GM19463 (cell line): ENCODE results near the gene FARSA.
"Not testable (repeated sequence)": the region's sequence is repeated elsewhere in the genome, so short reads cannot be mapped to it uniquely, and the experiment has no call there.

Source experiments
- ATAC-seq: cut with Tn5 transposase; IDR thresholded peaks from one replicate; pipeline ENCODE4 v1.9.1; 2021; ENCODE audit warnings: mild to moderate bottlenecking, moderate library complexity; ENCODE audit not compliant: unreplicated experiment

Gene FARSA

DNA sequence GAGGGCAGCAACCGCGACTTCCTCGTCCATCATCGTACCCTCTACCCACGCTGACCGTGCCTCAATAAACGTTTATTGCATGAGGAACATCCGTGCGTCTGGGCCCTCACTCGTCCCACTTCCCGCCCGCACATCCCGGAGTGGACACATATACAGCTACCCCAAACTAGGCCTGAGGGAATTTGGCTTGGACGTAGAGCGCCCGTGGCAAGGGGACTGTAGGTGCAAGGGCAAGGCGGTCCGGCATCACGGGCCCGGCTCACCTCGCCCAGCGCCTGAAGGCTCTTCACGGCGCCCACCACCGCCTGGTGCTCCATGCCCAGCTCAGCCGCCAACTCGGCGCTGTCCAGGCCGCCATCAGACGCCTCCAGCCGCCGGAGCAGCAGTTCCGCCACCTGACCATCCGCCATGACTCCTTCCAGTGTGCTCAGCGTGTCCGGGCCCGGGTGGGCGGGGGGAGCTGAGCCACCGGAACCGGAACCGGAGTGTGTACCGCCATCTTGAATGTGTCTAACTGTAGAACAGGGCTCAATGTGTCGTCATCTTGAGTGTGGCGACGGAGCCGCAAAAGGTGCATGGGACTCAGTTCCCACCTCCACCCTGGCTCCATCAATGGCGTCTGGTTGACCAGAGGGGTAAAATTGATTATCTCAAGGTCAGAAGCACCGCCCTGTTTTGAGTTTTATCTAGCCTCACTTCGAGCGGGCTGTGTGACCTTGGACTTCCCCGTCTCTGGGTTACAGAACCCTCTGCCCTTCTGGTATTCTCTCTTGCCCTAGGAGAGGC lies at the start of gene FARSA:
Gene FARSA (minus strand): TSS at position 425 of the 786 bp plus-strand sequence. CDS start 15 bp downstream, at position 410.
- ATAC-seq: peak; percentile 38

DNA sequence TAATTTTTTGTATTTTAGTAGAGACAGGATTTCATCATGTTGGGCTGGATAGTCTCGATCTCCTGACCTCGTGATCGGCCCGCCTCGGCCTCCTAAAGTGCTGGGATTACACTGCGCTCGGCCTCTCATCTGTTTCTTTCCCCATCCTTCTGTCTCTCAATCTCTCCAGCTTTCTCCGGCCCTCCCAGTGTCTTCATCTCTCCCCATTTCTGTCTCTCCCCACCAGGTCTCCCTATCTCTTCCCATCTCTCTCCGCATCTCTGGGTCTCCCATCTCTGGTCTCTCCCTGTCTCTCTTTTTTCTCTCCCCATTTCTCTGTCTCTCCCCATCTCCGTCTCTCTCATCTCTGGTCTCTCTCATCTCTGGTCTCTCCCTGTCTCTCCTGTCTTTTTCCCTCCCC lies 49.6 kb upstream of the FARSA start:
- no peak for ATAC-seq

DNA sequence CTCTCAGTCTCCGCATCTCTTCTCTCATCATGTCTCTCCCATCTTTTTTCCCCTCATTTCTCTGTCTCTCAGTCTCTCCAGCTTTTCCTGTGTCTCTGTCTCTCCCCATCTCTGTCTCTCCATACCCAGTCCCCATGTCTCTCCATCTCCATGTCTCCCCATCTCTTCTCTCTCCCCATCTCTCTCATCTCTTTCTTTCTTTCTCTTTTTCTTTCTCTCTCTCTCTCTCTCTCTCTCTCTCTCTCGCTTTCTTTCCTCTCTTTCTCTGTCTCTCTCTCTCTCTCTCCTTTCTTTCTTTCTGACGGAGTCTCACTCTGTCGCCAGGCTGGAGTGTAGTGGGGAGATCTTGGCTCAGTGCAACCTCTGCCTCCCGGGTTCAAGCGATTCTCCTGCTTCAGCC lies 49.1 kb upstream of the FARSA start:
- no peak for ATAC-seq

DNA sequence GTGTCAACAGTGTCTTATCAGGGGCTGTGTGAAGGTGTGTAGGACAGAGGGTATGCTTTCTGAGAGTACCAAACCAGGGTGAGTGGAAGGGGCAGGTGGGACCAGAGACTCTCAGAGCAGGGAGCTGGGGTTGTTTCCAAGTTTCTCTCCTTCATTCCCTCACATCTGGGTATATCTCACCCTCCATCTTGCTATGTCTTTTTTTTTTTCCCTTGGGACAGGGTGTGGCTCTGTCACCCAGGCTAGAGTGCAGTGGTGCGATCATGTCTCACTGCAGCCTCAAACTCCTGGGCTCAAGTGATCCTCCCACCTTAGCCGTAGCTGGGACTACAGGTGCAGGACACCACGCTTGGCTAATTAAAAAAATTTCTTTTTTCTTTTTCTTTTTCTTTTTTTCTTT lies 46.5 kb upstream of the FARSA start:
- no peak for ATAC-seq

DNA sequence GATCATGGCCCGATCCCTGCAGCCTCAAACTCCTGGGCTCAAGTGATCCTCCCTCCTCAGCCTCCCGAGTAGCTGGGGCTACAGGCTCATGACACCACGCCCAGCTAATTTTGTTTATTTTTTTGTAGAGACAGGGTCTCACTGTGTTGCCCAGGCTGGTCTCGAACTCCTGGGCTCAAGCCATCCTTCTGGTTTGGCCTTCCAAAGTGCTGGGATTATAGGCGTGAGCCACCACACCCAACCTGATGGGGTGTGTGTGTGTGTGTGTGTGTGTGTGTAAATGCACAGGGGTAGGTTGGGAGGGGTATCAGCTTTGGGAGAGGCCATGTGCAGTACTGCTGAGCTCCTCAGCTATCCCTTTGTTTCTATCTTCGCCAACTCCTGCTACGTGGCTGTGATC lies 42.6 kb upstream of the FARSA start:
- not testable (repeated sequence) for ATAC-seq

DNA sequence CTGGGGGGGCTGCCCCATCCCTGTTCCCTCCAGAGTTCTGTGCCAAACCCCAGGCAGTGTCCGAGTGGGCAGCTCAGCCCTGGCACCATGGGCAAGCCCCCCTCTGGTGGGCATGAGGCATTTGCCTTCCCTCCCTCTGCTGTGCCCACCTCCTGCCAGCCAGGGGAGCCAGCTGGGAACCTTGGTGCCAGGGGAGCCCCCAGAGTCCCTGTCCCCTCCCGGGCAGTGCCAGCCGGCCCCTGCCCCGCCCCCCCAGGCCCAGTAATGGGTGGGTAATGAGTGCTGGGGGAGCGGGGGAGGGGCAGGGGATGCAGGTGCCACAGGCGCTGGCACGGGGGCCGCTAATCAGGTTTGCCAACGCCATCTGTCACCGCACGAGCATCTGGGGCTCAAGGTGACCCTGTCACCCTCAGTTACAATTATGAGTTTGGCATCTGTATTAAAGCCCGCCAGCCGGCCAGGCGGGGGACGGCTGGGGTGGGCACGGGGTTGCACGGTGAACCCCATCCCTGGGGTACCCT lies 41.8 kb upstream of the FARSA start:
- no peak for ATAC-seq

DNA sequence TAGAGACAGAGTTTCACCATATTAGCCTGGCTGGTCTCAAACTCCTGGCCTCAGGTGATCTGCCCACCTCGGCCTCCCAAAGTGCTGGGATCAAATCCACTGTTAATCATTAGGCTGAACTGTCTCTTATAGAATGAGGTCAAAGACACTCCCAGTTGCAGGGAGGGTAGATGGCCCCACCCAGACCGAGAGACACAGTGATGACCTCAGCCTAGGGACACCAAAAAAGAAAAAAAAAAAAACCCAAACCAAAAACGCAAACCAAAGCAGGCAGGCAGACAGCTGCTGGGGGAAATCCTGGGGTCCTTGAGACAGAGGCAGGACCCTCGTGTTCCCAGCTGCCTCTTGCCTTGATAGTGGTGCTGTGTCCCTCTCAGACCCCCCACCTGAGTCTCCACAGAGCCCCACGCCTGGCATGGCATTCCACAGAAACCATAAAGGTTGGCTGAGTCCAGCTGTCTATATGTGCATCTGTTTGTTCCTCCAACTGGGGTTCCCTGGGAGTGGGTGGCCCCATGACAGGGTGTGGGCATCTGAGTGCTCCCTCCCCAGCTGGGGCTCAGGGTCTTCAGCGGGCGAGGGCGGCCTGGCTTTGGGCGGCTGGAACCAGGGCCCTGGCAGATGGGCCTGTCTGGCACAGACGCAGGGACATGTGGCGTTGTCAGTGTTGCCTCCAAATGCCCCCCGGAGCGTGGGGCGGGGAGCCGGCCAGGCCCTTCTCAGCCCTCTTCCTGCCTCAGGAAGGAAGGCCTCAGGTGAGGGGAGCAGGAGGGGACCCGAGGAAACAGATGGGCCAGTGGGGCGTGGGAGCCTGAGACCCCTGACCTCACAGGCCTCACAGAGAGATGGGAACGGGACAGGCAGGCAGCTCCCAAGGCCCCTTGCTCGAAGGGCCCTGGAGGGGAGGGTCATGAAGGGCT lies 41.0 kb upstream of the FARSA start:
- no peak for ATAC-seq

DNA sequence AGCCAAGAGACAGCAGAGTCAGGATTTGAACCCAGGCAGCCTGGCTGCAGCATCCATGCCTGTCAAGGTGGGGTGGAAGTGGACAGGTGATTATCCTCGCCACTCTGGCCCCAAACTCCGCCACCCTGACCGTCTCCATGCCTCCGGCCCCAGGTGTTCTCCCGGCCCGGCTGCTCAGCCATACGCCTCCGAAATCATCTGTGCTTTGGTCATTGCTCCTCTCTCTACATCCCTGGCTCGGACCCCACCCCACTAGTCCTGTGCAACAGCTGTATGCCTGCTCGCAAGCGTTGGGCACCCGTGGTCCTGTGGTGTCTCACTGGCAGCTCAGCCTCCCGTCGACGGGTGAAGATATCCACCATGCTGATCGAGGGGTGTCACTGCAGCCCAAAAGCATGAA lies 39.7 kb upstream of the FARSA start:
- ATAC-seq: no peak

DNA sequence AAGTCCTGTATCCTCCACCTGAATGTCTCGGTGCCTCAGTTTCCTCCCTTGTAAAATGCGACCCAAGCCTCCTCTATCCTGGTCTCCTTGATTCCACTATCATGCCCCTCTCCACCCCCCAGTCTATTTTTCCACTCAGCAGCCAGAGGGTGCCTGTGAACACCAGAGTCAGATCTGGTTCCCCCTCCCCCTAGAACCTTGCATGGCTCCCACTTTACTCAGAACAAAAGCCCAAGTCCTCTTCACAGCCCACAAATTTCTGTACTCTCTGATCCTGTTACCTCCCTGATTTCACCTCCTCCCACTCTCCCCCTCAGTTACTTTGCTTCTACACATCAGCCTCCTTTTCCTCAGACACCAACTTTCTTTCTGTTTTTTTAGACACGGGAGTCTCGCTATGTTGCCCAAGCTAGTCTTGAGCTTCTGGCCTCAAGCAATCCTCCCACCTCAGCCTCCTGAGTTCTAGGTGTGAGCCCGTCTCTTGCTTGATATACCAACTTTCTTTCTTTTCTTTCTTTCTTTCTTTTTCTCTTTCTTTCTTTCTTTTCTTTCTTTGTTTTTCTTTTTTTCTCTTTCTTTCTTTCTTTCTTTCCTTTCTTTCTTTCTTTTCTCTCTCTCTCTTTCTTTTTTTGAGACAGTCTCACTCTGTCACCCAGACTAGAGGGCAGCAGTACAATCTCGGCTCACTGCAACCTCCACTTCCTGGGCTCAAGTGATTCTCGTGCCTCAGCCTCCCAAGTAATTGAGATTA lies 36.7 kb upstream of the FARSA start:
- ATAC-seq: no peak

DNA sequence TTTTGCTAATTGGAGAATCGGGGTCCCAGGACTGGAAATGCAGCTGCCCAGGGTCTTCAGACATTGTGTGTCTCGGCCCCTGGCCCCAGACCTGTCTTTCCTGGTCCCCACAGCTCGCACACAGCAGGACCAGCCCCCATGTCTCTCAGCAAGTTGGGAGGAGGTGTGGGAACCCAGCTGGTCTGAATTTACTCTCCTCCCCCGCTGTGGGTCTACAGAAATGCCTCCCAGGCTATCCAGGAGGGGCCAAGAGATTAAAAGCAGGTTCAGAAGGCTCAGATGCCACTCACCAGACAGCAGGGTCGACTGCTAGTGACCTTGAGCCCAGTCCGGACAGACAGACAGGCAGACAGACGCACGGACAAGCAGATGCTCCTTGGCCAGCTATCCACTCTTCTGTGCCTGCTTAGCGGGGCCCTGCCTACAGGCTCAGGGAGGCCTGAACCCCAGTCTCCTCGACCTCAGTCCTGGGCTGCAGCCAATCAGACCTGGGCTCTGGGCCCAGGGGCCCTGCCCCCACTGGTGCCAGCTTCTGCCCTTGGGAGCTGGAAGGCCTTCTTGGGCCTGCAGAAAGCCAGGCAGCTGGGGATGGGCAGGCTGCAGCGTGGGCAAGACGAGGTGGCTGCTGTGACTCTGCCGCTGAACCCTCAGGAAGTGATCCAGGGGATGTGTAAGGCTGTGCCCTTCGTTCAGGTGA lies 35.9 kb upstream of the FARSA start, which contains the start of gene DAND5:
Gene DAND5 (plus strand): TSS at position 285 of the 697 bp plus-strand sequence. CDS start 85 bp downstream, at position 370.
- ATAC-seq: no peak

DNA sequence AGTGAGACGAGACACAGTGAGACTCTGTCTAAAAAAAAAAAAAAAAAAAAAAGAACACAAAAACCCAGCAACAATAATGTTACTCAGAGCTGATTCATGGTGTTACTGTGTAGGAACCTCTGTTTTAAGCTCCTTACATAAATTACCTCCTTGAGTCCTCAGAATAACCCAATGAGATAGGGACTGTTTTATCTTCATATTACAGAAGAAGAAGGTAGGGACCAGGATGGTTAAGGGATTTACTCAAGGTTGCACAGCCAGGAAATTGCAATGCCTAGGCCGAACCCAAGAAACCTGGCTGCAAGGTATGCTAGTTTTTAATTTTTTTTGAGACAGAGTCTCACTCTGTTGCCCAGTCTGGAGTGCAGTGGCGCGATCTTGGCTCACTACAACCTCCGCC lies 34.4 kb upstream of the FARSA start:
- no peak for ATAC-seq

DNA sequence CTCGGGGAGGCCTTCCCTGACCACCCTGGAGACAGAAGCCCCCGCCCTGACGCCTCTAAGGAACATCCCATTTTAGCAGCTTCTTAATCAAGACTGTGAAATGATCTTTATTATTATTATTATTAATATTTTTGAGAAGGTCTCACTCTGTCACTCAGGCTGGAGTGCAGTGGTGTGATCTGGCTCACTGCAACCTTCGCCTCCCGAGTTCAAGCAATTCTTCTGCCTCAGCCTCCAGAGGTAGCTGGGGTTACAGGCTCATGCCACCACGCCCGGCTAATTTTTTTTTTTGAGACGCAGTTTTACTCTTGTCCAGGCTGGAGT lies 32.3 kb upstream of the FARSA start:
- ATAC-seq: no peak

DNA sequence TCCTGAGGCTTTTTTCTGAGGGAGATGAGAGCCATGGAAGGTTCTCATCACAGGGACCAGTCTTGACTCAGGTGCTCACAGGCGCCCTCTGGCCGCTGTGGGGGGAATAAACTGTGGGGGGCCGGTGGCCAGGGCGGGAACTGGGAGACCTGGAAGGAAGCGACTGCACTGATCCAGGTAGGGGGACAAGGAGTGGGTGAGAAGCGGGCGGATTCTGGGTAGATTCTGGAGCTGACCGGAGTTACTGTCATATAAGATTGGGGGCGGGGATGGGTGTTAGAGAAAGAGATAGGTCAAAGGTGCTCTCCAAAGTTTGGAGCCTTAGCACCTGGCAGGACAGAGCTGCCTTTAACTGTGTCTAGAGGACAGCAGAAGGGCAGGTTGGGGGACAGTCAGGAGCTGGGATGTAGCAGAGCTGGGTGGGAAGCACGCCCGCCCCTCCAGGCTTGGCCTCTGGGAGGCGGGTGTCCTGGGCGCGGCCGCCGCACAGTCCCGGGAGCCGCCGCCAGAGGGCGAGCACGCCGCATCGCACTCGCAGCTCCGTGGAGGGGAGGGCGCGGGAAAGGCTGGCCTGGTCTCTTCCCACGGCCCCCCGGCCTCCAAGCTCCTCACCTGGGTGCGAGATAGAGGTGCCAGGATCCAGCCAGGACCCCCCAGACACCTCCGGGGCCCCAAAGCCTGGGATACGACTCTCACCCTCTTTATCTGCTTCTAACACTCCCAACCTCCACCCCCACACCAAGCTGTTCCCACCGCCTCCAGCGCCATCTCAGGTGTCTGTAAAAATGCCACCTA lies 31.7 kb upstream of the FARSA start:
- no peak for ATAC-seq

DNA sequence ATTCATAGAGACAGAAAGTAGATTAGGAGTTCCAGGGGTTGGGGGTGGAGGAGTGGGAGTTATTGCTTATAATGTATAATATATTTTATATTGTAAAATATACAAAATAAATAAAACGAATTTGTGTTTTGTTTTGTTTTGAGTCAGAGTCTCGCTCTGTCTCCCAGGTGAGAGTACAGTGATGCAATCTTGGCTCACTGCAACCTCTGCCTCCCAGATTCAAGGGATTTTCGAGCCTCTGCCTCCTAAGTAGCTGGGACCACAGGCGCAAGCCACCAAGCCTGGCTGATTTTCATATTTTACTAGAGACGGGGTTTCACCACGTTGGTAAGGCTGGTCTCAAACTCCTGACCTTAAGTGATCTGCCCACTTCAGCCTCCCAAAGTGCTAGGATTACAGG lies 26.0 kb upstream of the FARSA start:
- ATAC-seq: no peak

DNA sequence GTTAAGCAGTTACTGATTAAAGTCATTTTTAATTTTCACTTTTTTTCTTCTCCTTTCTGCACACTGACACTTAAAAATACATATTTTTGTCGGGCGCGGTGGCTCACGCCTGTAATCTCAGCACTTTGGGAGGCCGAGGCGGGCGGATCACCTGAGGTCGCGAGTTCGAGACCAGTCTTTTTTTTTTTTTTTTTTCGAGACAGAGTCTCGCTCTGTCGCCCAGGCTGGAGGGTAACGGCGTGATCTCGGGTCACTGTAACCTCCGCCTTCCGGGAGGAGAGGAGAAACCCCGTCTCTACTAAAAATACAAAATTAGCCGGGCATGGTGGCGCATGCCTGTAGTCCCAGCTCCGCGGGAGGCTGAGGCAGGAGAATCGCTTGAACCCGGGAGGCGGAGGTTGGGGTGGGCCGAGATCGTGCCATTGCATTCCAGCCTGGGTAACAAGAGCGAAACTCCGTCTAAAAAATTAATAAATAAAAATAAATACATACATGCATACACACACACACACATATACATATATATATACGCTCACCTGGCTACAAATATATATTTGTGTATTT lies 24.0 kb upstream of the FARSA start:
- ATAC-seq: not testable (repeated sequence)

DNA sequence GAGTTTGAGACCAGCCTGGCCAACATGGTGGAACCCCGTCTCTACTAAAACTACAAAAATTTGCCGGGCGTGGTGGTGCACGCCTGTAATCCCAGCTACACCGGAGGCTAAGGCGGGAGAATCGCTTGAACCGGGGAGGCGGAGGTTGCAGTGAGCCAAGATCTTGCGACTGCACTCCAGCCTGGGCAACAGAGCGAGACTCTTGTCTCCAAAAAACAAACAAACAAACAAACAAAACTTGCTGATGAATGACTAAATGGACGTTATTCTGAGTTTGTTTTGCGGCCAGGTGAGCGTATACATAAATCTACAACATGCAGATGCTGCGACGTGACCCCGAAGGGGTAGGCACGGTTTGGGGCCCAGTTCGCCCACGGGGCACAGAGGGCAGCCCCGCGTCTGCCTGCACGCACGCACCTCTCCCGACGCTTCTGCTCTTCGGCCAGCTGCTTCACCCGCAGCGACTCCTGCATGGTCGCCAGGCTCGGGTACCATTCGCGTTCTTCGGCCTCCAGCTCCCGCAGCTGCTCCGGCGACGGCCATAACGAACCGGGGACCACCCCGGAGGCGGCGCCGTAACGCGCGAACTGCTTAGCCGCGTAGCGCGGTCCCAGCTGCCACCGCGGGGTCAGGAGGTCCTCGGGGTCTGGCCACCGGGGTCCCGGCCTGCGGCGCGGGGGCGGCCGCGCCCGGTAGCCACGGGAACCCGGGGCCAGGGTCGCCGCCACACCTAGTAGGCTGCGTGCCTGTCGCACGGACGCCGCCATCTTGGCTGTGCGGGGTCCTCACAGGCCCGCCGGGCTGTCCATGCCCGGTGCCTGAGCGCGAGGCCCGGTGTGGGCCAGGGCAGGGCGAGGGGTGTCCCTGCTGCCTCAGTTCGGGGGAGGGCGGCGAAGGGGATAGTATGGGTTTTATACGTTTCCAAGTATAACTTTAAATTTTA lies 23.2 kb upstream of the FARSA start, which contains the start of gene GADD45GIP1:
Gene GADD45GIP1 (minus strand): TSS at position 778 of the 943 bp plus-strand sequence. CDS start 11 bp downstream, at position 767.
- no peak for ATAC-seq

DNA sequence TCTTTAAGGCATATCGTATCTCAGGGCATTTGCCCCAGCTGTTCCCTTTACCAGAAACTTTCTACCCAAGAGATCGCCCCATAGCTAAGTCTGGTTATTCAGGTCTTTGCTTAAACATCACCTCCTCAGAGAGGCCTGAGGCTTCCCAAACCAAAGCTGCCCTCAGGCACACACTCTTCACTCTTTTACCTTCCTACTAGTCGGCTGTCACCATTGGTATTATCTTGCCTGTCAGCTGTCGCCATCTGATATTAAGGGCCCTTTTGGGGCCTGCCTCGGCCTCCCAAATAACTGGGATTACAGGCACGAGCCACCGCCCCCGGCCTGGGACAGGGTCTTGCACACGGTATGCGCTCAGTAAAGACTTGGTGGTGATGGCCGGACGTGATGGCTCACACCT lies 22.5 kb upstream of the FARSA start:
- no peak for ATAC-seq

DNA sequence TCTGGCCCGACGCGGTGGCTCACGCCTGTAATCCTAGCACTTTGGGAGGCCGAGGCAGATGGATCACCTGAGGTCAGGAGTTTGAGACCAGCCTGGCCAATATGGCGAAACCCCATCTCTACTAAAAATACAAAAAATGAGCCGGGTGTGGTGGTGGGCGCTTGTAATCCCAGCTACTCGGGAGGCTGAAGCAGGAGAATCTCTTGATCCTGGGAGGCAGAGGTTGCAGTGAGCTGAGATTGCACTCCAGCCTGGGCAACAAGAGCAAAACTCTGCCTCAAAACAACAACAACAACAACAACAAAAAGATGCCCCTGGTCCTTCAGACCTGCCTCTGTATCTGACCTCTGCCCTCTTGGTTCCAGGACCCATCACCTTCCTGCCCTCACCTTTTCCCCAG lies 22.1 kb upstream of the FARSA start:
- not testable (repeated sequence) for ATAC-seq
